CD14-positive monocyte (primary cell): Measurements from ENCODE around the gene SHROOM3. TPM values are rescaled to one million over a fixed set of nuclear protein-coding genes. Genes with fewer than 3 reads are reported as not detected.
A peak's percentile ranks its signal among the peaks of the same experiment; 100 is the strongest.

Source experiments
- DNase-seq, 3 donors: peaks; one replicate each; pipeline ENCODE4 v3.0.0-alpha.2; 2011 to 2022
- H2AFZ ChIP-seq: 2 replicates; pipeline ENCODE4 v1.6.0; 2012; ENCODE audit warnings: mild to moderate bottlenecking, low read depth, low read length, inconsistent platforms; ENCODE audit not compliant: insufficient read depth, poor library complexity, severe bottlenecking
- H3K27ac ChIP-seq, 2 donors: 1 replicate in 1 of 2; 2 replicates in 1 of 2; pipeline ENCODE4 v1.5.1; 2012 to 2013; ENCODE audit warnings: low read length in 2 of 2, control low read depth in 1 of 2, inconsistent platforms in 1 of 2, low read depth in 1 of 2, mild to moderate bottlenecking in 1 of 2
- H3K27me3 ChIP-seq, 2 donors: one replicate each; pipeline versions ENCODE4 v1.6.0 to v1.6.1; 2011 to 2013; ENCODE audit warnings: low read length in 2 of 2; ENCODE audit not compliant: control insufficient read depth in 2 of 2, insufficient read depth in 2 of 2
- H3K36me3 ChIP-seq, 2 donors: replicated peaks in 1 of 2; 1 replicate in 1 of 2; 2 replicates in 1 of 2; pipeline versions ENCODE4 v1.5.1 to v1.6.1; 2012 to 2013; ENCODE audit warnings: low read length in 2 of 2, control low read depth in 1 of 2, inconsistent platforms in 1 of 2, mild to moderate bottlenecking in 1 of 2; ENCODE audit not compliant: insufficient read depth in 2 of 2, control insufficient read depth in 1 of 2
- H3K4me1 ChIP-seq, 2 donors: 1 replicate in 1 of 2; 2 replicates in 1 of 2; pipeline versions ENCODE4 v1.5.1 to v1.6.1; 2012 to 2013; ENCODE audit warnings: low read length in 2 of 2, control low read depth in 1 of 2, inconsistent platforms in 1 of 2, mild to moderate bottlenecking in 1 of 2, moderate library complexity in 1 of 2; ENCODE audit not compliant: insufficient read depth in 2 of 2, control insufficient read depth in 1 of 2
- H3K4me2 ChIP-seq: replicated peaks from 2 replicates; pipeline ENCODE3; 2012; ENCODE audit warnings: low read length, moderate library complexity, mild to moderate bottlenecking; ENCODE audit not compliant: poor library complexity, severe bottlenecking; ENCODE audit errors: extremely low read depth
- H3K4me3 ChIP-seq, 3 experiments: fragments of 200-600 bp in 1 of 3; sonication (generic) in 1 of 3; replicated peaks in 1 of 3; 1 replicate in 2 of 3; 2 replicates in 1 of 3; pipeline ENCODE4 v1.5.1; 2011 to 2013; ENCODE audit warnings: low read length in 3 of 3, mild to moderate bottlenecking in 3 of 3, control low read depth in 2 of 3, low read depth in 2 of 3, inconsistent platforms in 1 of 3, moderate library complexity in 1 of 3
- H3K79me2 ChIP-seq: 2 replicates; pipeline ENCODE4 v1.6.0; 2012; ENCODE audit warnings: mild to moderate bottlenecking, control low read depth, inconsistent platforms, low read length, moderate library complexity; ENCODE audit not compliant: insufficient read depth
- H3K9ac ChIP-seq: 2 replicates; pipeline ENCODE4 v1.6.0; 2017; ENCODE audit warnings: low read length, mild to moderate bottlenecking; ENCODE audit not compliant: insufficient read depth, poor library complexity, severe bottlenecking
- H3K9me3 ChIP-seq, 2 donors: replicated peaks in 1 of 2; 1 replicate in 1 of 2; 2 replicates in 1 of 2; pipeline versions ENCODE4 v1.5.1 to v1.6.1; 2012 to 2013; ENCODE audit warnings: low read length in 2 of 2, control low read depth in 1 of 2; ENCODE audit not compliant: control insufficient read depth in 1 of 2, insufficient read depth in 1 of 2
- H4K20me1 ChIP-seq: 2 replicates; pipeline ENCODE4 v1.6.0; 2012; ENCODE audit warnings: mild to moderate bottlenecking, low read length, control low read depth, moderate library complexity; ENCODE audit not compliant: insufficient read depth
- H3K27ac Mint-ChIP-seq, 7 donors: one replicate each; pipeline ENCODE4 v1.8.0; 2020; ENCODE audit warnings: mild to moderate bottlenecking in 7 of 7, mixed read lengths in 7 of 7, moderate library complexity in 6 of 7, inconsistent platforms in 2 of 7
- H3K27me3 Mint-ChIP-seq, 3 donors: one replicate each; pipeline ENCODE4 v1.8.0; 2021 to 2022; ENCODE audit warnings: low read depth in 3 of 3, mild to moderate bottlenecking in 3 of 3, mixed read lengths in 3 of 3, moderate library complexity in 3 of 3, inconsistent platforms in 1 of 3
- H3K36me3 Mint-ChIP-seq, 2 donors: one replicate each; pipeline ENCODE4 v1.8.0; 2020; ENCODE audit warnings: mixed read lengths in 2 of 2, inconsistent platforms in 1 of 2, mild to moderate bottlenecking in 1 of 2
- H3K4me1 Mint-ChIP-seq: one replicate; pipeline ENCODE4 v1.8.0; 2020; ENCODE audit warnings: mild to moderate bottlenecking, mixed read lengths
- H3K4me3 Mint-ChIP-seq, 2 donors: one replicate each; pipeline ENCODE4 v1.8.0; 2020; ENCODE audit warnings: mild to moderate bottlenecking in 2 of 2, mixed read lengths in 2 of 2, moderate library complexity in 1 of 2
- H3K9me3 Mint-ChIP-seq, 7 donors: one replicate each; pipeline ENCODE4 v1.8.0; 2020 to 2022; ENCODE audit warnings: mixed read lengths in 7 of 7, mild to moderate bottlenecking in 6 of 7, moderate library complexity in 6 of 7, inconsistent platforms in 2 of 7
- WGBS: methylation state at CpG from one replicate; pipeline ENCODE4 v1.1.5; 2013; ENCODE audit warnings: missing lambda C conversion rate; ENCODE audit not compliant: insufficient coverage; 5-methylcytosine and 5-hydroxymethylcytosine counted together
- intact Hi-C, 2 donors: fragments of 100-400 bp; cut with micrococcal nuclease; formaldehyde crosslinking; loops; one replicate each; pipeline versions ENCODE4 v1.15.0 to v1.15.1; 2023
- polyA plus RNA-seq, 3 donors: library from polyadenylated mRNA; depleted of rRNA in 1 of 3; unstranded in 2 of 3; stranded (reverse) in 1 of 3; fragments of 300-500 nt in 2 of 3; fragments of >200 nt in 1 of 3; fragmentation: Illumina TruSeq in 2 of 3; gene quantifications; 1 replicate in 2 of 3; 2 replicates in 1 of 3; pipeline ENCODE4 v1.2.3, GENCODE V29; 2012 to 2021
- TF ChIP-seq, protein P1 (sequence below): fragments of 200-600 bp; IDR thresholded peaks from one replicate; pipeline ENCODE4 v1.8.0; 2022; ENCODE audit warnings: antibody characterized with exemption, mild to moderate bottlenecking

SHROOM3 gene
- polyA plus RNA-seq, 3 donors: not detected

DNA sequence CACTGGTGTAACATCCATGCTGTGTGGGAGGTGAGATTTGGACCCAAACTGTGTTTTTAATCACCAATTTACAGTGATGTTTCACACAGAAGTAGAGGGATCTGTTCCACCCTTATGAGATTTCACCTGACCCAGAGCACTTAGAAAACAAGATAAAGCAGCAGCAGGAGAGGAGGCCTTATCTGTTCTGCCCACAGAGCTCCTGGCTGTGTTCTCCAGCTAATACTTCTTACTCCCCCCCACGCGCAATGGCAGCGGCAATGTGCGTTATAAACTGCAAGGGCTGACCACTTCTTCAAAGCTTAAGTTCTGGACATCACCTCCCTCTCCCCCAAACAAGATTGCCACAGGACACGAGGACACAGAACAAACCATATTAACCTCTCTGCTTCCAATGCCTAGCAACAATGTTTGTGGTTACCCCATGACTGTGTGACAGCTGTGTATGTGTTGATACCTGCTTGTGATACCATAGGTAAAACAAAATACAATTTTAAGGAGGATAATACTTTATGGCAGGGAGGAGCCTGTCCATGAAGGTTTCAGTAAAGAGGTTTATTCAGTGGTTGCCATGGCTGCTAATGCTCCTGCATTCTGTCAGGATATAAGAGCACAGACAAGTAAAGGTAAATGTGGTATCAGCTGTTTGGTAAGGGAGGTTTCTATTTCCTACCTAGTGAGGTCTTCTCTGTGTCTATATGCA, 252.9 kb downstream of the SHROOM3 start:
- no peaks in the 10 kb centered on the region for H3K79me2 ChIP-seq
- no peak overlapping the region for H3K4me2 ChIP-seq
- no peak overlapping the region for H3K9ac ChIP-seq
- Mint-ChIP-seq H3K9me3 (peaks cover 0 to 8% (median 0%) of the 10 kb centered on the region in 7 donors), H3K36me3 (peaks cover 0 to 6% of the 10 kb centered on the region in 2 donors), H3K4me1 (peaks cover 14% of the 10 kb centered on the region), H3K4me3 (peak overlapping the region in 1 of 2 donors; percentile 52), H3K27ac (no peak overlapping the region), H3K27me3 (peaks cover 59 to 74% (median 66%) of the 10 kb centered on the region in 3 donors)
- WGBS: 66% methylated on average over 4 of the region's 5 CpGs
- no peak overlapping the region for H2AFZ ChIP-seq
- TF ChIP-seq, protein P1, sequence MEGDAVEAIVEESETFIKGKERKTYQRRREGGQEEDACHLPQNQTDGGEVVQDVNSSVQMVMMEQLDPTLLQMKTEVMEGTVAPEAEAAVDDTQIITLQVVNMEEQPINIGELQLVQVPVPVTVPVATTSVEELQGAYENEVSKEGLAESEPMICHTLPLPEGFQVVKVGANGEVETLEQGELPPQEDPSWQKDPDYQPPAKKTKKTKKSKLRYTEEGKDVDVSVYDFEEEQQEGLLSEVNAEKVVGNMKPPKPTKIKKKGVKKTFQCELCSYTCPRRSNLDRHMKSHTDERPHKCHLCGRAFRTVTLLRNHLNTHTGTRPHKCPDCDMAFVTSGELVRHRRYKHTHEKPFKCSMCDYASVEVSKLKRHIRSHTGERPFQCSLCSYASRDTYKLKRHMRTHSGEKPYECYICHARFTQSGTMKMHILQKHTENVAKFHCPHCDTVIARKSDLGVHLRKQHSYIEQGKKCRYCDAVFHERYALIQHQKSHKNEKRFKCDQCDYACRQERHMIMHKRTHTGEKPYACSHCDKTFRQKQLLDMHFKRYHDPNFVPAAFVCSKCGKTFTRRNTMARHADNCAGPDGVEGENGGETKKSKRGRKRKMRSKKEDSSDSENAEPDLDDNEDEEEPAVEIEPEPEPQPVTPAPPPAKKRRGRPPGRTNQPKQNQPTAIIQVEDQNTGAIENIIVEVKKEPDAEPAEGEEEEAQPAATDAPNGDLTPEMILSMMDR: no peak
- no peaks in the 10 kb centered on the region for H3K36me3 ChIP-seq
- intact Hi-C loops: no loop called here
- no peak for DNase-seq
- no peak overlapping the region for H3K27ac ChIP-seq
- no peaks in the 10 kb centered on the region for H4K20me1 ChIP-seq
- H3K4me3 ChIP-seq: no peak overlapping the region
- H3K9me3 ChIP-seq: peaks cover 0 to 25% of the 10 kb centered on the region in 2 donors
- H3K27me3 ChIP-seq: peaks cover 70 to 72% of the 10 kb centered on the region in 2 donors
- no peaks in the 10 kb centered on the region for H3K4me1 ChIP-seq

DNA sequence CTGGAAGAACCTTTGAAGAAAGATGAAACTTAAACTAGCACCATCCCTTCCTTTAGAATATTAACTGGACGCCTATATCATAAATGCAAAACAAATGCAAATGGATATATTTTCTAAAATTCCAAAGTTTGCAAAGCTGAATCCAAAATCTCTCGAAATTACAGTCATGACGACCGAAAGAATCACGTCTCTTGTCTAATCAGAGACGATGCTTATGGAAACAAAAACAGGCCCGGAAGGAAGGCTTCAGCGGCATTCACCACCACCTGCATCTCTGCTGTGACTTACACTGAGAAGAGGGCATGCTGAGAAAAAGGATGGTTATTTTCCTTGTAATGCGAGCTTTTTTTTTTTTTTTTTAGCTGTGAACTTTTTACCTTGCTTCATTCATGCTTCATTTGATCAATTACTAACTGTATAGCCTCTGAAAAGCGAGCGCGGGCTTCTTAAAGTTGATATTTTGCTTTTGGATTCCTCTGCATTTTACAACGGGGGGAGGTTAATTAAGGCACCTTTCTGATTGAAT, 253.7 kb downstream of the SHROOM3 start:
- TF ChIP-seq, protein P1: no peak
- Histone ChIP-seq H3K4me3 (no peak overlapping the region), H3K9ac (no peak overlapping the region), H4K20me1 (no peaks in the 10 kb centered on the region), H3K27me3 (peaks cover 70 to 74% of the 10 kb centered on the region in 2 donors), H3K79me2 (no peaks in the 10 kb centered on the region), H3K27ac (no peak overlapping the region), H2AFZ (no peak overlapping the region), H3K4me1 (no peaks in the 10 kb centered on the region), H3K9me3 (peaks cover 0 to 25% of the 10 kb centered on the region in 2 donors), H3K4me2 (peak overlapping the region; percentile 5), H3K36me3 (no peaks in the 10 kb centered on the region)
- peaks cover 59 to 76% (median 70%) of the 10 kb centered on the region in 3 donors for H3K27me3 Mint-ChIP-seq
- DNase-seq: no peak
- H3K4me3 Mint-ChIP-seq: peak overlapping the region in 1 of 2 donors; percentile 73
- H3K36me3 Mint-ChIP-seq: peaks cover 0 to 6% of the 10 kb centered on the region in 2 donors
- WGBS: 10% methylated on average over 4 of the region's 13 CpGs
- H3K9me3 Mint-ChIP-seq: peaks cover 0 to 8% (median 0%) of the 10 kb centered on the region in 7 donors
- H3K4me1 Mint-ChIP-seq: peaks cover 14% of the 10 kb centered on the region
- no peak overlapping the region for H3K27ac Mint-ChIP-seq
- intact Hi-C loops: no loop called here
